ENCODE results near the gene CYP27C1. TPM values are rescaled to one million over a fixed set of nuclear protein-coding genes. Genes with fewer than 3 reads are reported as not detected.

Gene CYP27C1
- total and polyA plus RNA-seq, 9 of the 15 experiments (the other 6 are each of a cell fraction or from before 2014, with no cell fraction given), result not detected

DNA sequence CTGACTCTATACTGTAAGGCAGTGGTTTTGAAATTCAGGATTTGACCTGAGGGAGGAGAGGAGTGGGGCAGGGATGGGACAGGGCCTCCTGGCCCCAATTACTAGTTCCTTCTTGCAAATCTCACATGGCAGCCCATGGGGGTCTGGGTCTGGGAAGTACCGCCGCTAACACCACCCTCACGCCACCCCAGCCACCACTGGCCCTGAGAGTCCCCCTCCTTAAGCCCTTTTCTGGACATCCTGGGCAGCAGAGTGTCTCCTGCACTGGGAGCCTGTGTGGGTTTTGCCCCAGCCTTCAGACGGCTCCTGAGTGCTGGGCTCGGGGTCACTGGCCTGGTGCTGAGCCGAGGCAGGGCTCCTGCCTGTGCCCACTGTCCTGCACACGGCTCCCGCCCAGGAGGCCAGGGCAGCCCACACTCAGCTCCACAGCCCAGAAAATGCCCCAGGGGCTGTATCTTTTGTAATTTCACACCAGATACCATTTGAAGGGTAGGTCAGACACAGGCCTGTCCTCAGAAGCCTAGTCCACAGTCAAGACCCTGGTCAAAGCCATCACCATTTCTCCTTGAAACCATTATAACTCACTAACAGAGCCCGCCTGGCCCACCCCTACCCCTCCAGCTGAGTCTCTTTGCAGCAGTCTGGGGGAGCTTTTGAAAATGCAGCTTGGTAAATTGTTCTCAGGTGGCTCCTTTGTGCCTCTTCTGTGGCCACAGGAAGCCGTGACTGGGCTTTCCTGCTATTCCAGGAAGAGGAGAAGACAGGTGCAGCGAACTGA is 55.1 kb downstream of the CYP27C1 start:
- no peak for ATAC-seq
- Histone ChIP-seq H3K79me2 (ENCODE audit: control insufficient read depth, insufficient read depth, low read length) (no peaks in the 10 kb centered on the region), H2AFZ (ENCODE audit: low read depth, low read length) (no peak overlapping the region), H3K9me1 (ENCODE audit: control insufficient read depth, insufficient read depth, low read length) (no peaks in the 10 kb centered on the region), H4K20me1 (replicated peaks; ENCODE audit: control insufficient read depth, insufficient read depth, low read length) (no peaks in the 10 kb centered on the region; the same call in 1 of the 2 replicates), H3K27ac (ENCODE audit: extremely low read depth, low read depth, low read length) (no peak overlapping the region), H3K27me3 (ENCODE audit: control insufficient read depth in 2 of 2, insufficient read depth in 2 of 2, low read length in 2 of 2) (peaks cover 7 to 41% of the 10 kb centered on the region in 2 experiments; a peak in 4 of 5 replicates), H3K4me3 (no peak overlapping the region), H3K4me1 (replicated peaks in 1 of 2; ENCODE audit: control insufficient read depth in 2 of 2, insufficient read depth in 2 of 2, low read length in 2 of 2) (no peaks in the 10 kb centered on the region), H3K36me3 (ENCODE audit: control insufficient read depth, insufficient read depth, low read length) (no peaks in the 10 kb centered on the region), H3K4me2 (ENCODE audit: insufficient read depth, low read length) (no peak overlapping the region), H3K9ac (ENCODE audit: insufficient read depth in 1 of 2, low read depth in 2 of 2, low read length in 2 of 2) (no peak overlapping the region), H3K9me3 (replicated peaks; ENCODE audit: control insufficient read depth, insufficient read depth, low read depth, low read length) (no peaks in the 10 kb centered on the region)
- TF ChIP-seq SIRT6 (IDR thresholded peaks at IDR 0.05; ENCODE audit: low read depth, low read length), result no peak
- TF ChIP-seq PML (IDR thresholded peaks at IDR 0.05; ENCODE audit: low read length), result no peak
- TF ChIP-seq, protein P1, sequence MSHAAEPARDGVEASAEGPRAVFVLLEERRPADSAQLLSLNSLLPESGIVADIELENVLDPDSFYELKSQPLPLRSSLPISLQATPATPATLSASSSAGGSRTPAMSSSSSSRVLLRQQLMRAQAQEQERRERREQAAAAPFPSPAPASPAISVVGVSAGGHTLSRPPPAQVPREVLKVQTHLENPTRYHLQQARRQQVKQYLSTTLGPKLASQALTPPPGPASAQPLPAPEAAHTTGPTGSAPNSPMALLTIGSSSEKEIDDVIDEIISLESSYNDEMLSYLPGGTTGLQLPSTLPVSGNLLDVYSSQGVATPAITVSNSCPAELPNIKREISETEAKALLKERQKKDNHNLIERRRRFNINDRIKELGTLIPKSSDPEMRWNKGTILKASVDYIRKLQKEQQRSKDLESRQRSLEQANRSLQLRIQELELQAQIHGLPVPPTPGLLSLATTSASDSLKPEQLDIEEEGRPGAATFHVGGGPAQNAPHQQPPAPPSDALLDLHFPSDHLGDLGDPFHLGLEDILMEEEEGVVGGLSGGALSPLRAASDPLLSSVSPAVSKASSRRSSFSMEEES (CRISPR knock-in tag; IDR thresholded peaks at IDR 0.05), result no peak
- under 1% methylated on average over 11 of the region's 11 CpGs for WGBS (ENCODE audit: insufficient coverage, low coverage, missing lambda C conversion rate)
- intact Hi-C loops (cut with micrococcal nuclease), result no loop called here
- POLR2A ChIA-PET, result interaction anchor here (0.7 kb wide), 1 partner anchor 244 kb away, joined by 3 read pairs; no protein-coding TSS in a partner anchor
- FAIRE-seq, result no peak
- BruUV-seq (replicated peaks), result no TSS peak
- no peak for DNase-seq (ENCODE audit: extremely low read depth in 1 of 4, low spot score in 3 of 4)
- CTCF ChIA-PET (ENCODE audit: low intra/inter-chr PET ratio), result no interaction called here
- in situ Hi-C loops (cut with MboI), result no loop called here
